Skeletal muscle satellite cell (primary cell): ENCODE measurements around the gene ERN1.
"Not testable (repeated sequence)": the region's sequence is repeated elsewhere in the genome, so short reads cannot be mapped to it uniquely, and the experiment has no call there.

Experiments used
- H3K27me3 ChIP-seq: 2 replicates; pipeline ENCODE4 v1.7.0; 2013; ENCODE audit warnings: low read length; ENCODE audit not compliant: control insufficient read depth, insufficient read depth
- H3K36me3 ChIP-seq: 2 replicates; pipeline ENCODE4 v1.7.0; 2013; ENCODE audit warnings: mild to moderate bottlenecking, control low read depth, low read length; ENCODE audit not compliant: insufficient read depth
- H3K4me1 ChIP-seq: 2 replicates; pipeline ENCODE4 v1.7.0; 2013; ENCODE audit warnings: low read length; ENCODE audit not compliant: control insufficient read depth, insufficient read depth
- H3K4me2 ChIP-seq: 2 replicates; pipeline ENCODE4 v1.7.0; 2013; ENCODE audit warnings: mild to moderate bottlenecking, low read length
- H3K4me3 ChIP-seq: 2 replicates; pipeline ENCODE4 v1.7.0; 2013; ENCODE audit warnings: low read length
- H3K9ac ChIP-seq: 2 replicates; pipeline ENCODE4 v1.7.0; 2013; ENCODE audit warnings: mild to moderate bottlenecking, low read depth, low read length, moderate library complexity
- H3K9me3 ChIP-seq: replicated peaks from 2 replicates; pipeline ENCODE4 v1.7.0; 2013; ENCODE audit warnings: mild to moderate bottlenecking, control low read depth, low read length

Gene ERN1

DNA sequence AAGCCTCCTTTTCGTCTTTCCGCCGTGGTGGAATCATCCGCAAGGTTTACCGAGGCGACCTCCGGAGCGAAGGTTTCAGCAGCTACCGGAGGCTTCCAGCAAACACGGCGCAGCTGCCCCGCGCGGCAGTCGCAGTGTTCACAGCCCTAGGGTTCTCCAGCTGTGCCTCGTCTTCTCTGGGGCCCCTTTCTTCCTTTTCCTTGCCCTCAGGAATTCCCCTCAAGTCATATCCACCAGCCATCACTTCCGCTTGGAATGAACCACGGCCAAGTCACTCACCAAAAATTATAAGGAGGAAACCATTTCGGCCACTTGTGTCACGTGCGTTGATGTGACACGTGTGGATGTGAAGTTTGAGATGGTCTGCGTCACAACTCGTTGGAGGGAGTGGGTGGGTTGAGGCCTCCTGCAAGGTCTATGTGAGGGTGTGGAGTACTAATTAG is 636 bp upstream of the ERN1 start:
- no peaks in the 10 kb centered on the region for H3K9me3 ChIP-seq
- no peaks in the 10 kb centered on the region for H3K36me3 ChIP-seq
- H3K9ac ChIP-seq = peak overlapping the region; percentile 80
- no peaks in the 10 kb centered on the region for H3K27me3 ChIP-seq
- peak overlapping the region; percentile 73 for H3K4me3 ChIP-seq
- H3K4me2 ChIP-seq = peak overlapping the region; percentile 83
- peaks cover 38% of the 10 kb centered on the region for H3K4me1 ChIP-seq

DNA sequence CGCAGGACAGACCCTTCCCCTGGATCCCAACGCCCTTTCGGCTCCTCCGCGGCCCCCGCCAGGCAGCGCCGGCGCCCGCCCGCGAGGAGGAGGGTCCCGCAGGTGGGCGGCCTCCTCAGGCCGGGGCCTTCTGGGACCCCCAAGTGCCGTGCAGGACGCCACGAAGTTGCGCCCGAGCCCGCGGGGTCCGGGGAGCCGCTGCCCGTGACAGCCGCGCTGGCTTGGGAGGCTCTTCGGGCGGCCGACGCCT is 504 bp downstream of the ERN1 start:
- Histone ChIP-seq H3K9me3 (no peaks in the 10 kb centered on the region), H3K4me3 (peak overlapping the region; percentile 89), H3K4me1 (peaks cover 38% of the 10 kb centered on the region), H3K36me3 (no peaks in the 10 kb centered on the region), H3K9ac (peak overlapping the region; percentile 94), H3K4me2 (peak overlapping the region; percentile 91), H3K27me3 (no peaks in the 10 kb centered on the region)

- H3K9ac ChIP-seq = peak overlapping the region; percentile 94
- H3K4me1 ChIP-seq = peaks cover 38% of the 10 kb centered on the region
- H3K36me3 ChIP-seq = no peaks in the 10 kb centered on the region
- H3K4me2 ChIP-seq = peak overlapping the region; percentile 91
- peak overlapping the region; percentile 89 for H3K4me3 ChIP-seq
- H3K9me3 ChIP-seq = no peaks in the 10 kb centered on the region
- H3K27me3 ChIP-seq = no peaks in the 10 kb centered on the region
Observed at GRCh38 chr17:64128787-64129514, 993 bp downstream of the ERN1 start.

GRCh38 chr17:64126918-64127317 is 3.0 kb downstream of the ERN1 start:
- no peak overlapping the region for H3K4me3 ChIP-seq
- H3K4me1 ChIP-seq = peaks cover 38% of the 10 kb centered on the region
- H3K9me3 ChIP-seq = no peaks in the 10 kb centered on the region
- no peak overlapping the region for H3K9ac ChIP-seq
- no peaks in the 10 kb centered on the region for H3K36me3 ChIP-seq
- no peaks in the 10 kb centered on the region for H3K27me3 ChIP-seq
- peak overlapping the region; percentile 6 for H3K4me2 ChIP-seq

GRCh38 chr17:64125937-64126336 is 4.0 kb downstream of the ERN1 start:
- H3K9ac ChIP-seq = peak overlapping the region; percentile 23
- peaks cover 37% of the 10 kb centered on the region for H3K4me1 ChIP-seq
- no peak overlapping the region for H3K4me3 ChIP-seq
- no peaks in the 10 kb centered on the region for H3K36me3 ChIP-seq
- no peaks in the 10 kb centered on the region for H3K27me3 ChIP-seq
- peak overlapping the region; percentile 26 for H3K4me2 ChIP-seq
- no peaks in the 10 kb centered on the region for H3K9me3 ChIP-seq

GRCh38 chr17:64124609-64125008 is 5.3 kb downstream of the ERN1 start:
- H3K4me2 ChIP-seq = no peak overlapping the region
- no peak overlapping the region for H3K4me3 ChIP-seq
- no peaks in the 10 kb centered on the region for H3K27me3 ChIP-seq
- peaks cover 29% of the 10 kb centered on the region for H3K4me1 ChIP-seq
- no peaks in the 10 kb centered on the region for H3K9me3 ChIP-seq
- H3K36me3 ChIP-seq = no peaks in the 10 kb centered on the region
- H3K9ac ChIP-seq = no peak overlapping the region

DNA sequence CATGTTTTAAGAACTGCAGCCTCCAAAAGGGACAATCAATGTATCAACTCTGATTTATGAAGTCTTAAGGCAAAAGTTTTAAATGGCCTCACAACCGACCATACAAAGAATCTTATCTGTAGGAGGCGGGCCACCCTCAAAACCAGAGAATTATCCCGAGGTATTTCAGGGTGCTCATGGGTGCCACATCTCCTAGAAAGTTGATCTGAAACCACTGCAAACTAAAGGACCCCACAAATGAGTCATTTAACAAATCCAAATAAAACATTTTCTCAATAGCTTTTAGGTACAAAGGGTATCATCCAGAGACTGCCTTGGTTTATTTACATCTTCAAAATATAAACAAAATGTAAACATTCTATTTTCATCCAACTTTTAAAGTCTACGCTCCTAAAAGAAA is 6.8 kb downstream of the ERN1 start:
- Histone ChIP-seq H3K27me3 (no peaks in the 10 kb centered on the region), H3K9me3 (no peaks in the 10 kb centered on the region), H3K4me2 (no peak overlapping the region), H3K36me3 (no peaks in the 10 kb centered on the region), H3K4me1 (peaks cover 26% of the 10 kb centered on the region), H3K4me3 (no peak overlapping the region), H3K9ac (no peak overlapping the region)

GRCh38 chr17:64120972-64121786 is 8.8 kb downstream of the ERN1 start:
- not testable (repeated sequence) for H3K36me3 ChIP-seq, H3K27me3 ChIP-seq, H3K9ac ChIP-seq, H3K9me3 ChIP-seq, H3K4me3 ChIP-seq, H3K4me2 ChIP-seq
- H3K4me1 ChIP-seq = peaks cover 17% of the 10 kb centered on the region

GRCh38 chr17:64120159-64120810 is 9.7 kb downstream of the ERN1 start:
- Histone ChIP-seq H3K36me3 (no peaks in the 10 kb centered on the region), H3K4me1 (peaks cover 20% of the 10 kb centered on the region), H3K9ac (no peak overlapping the region), H3K9me3 (no peaks in the 10 kb centered on the region), H3K4me3 (no peak overlapping the region), H3K27me3 (no peaks in the 10 kb centered on the region), H3K4me2 (no peak overlapping the region)

- H3K4me1 ChIP-seq = peaks cover 26% of the 10 kb centered on the region
- no peak overlapping the region for H3K4me3 ChIP-seq
- no peaks in the 10 kb centered on the region for H3K36me3 ChIP-seq
- H3K9me3 ChIP-seq = no peaks in the 10 kb centered on the region
- H3K27me3 ChIP-seq = no peaks in the 10 kb centered on the region
- H3K4me2 ChIP-seq = no peak overlapping the region
- H3K9ac ChIP-seq = no peak overlapping the region
Observed at GRCh38 chr17:64117981-64118979, 11.7 kb downstream of the ERN1 start.
